Erythroblast (primary cell): ENCODE measurements around the gene SLC2A5.

ENCODE experiments used
- GATA1 ChIP-seq: IDR thresholded peaks from 2 replicates; pipeline ENCODE4 v1.6.1; 2011; ENCODE audit warnings: low read depth, mild to moderate bottlenecking, control low read depth, low read length, moderate library complexity
- POLR2A ChIP-seq: IDR thresholded peaks from 2 replicates; pipeline ENCODE4 v1.6.1; 2011; ENCODE audit warnings: mild to moderate bottlenecking, low read length

DNA sequence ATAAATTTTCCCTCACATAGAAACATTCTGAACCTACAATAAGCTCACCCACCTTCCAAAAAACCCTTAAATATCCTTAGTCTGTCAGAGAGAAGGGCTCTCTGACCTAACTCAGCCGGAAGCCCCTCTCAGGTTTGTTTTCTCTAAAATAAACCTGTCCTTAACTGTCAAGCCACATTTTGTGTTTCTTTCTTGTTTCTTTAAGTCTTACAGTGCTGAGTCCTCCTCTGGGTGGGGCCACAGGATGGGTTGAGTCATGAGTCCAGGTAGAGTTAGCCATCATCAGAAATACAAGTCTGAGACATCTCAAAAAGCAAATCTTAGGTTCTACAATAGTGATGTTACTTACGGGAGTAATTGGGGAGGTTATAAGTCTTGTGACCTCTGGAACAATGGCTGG, 26.4 kb upstream of the SLC2A5 start:
- TF ChIP-seq POLR2A (no peak), GATA1 (no peak)
